Endothelial cell of umbilical vein (primary cell): Measurements from ENCODE around the gene ZNF430. TPM values are rescaled to one million over a fixed set of nuclear protein-coding genes. Genes with fewer than 3 reads are reported as not detected.

Source experiments
- BruUV-seq: library from RNA; stranded (reverse); fragments of 400-500 nt; replicated peaks from 2 replicates; lab custom pipeline; 2021; lab: Mats Ljungman, UMichigan
- CTCF ChIA-PET: fragments of 300-600, 350-600 bp; sonication (Branson Sonifier 250); formaldehyde crosslinking; loops from one replicate; lab custom pipeline; 2021; ENCODE audit warnings: antibody characterized with exemption, inconsistent platforms; lab: Charles Lee
- POLR2A ChIA-PET: fragments of 300-600, 350-600 bp; sonication (Branson Sonifier 250); formaldehyde crosslinking; loops from one replicate; lab custom pipeline; 2021; ENCODE audit warnings: antibody characterized with exemption, inconsistent platforms; lab: Charles Lee
- DNase-seq: peaks from one replicate; pipeline ENCODE4 v3.0.0-alpha.2; 2011; ENCODE audit warnings: low read depth, low spot score
- FAIRE-seq: peaks from 2 replicates; lab custom pipeline; 2011; peaks lifted over from hg19 to GRCh38; lab: Jason Lieb, UNC
- H2AFZ ChIP-seq: 2 replicates; pipeline ENCODE4 v1.6.0; 2012; ENCODE audit warnings: low read depth, low read length, control low read depth, inconsistent platforms
- H3K27ac ChIP-seq: 2 replicates; pipeline ENCODE4 v1.5.1; 2011; ENCODE audit warnings: low read depth, mild to moderate bottlenecking, control low read depth, low read length, moderate library complexity; ENCODE audit not compliant: insufficient read depth
- H3K27me3 ChIP-seq, 2 experiments: 2 replicates each; pipeline versions ENCODE4 v1.6.0 to v1.6.1; 2011; ENCODE audit warnings: low read length in 2 of 2, mixed read lengths in 1 of 2; ENCODE audit not compliant: control insufficient read depth in 2 of 2, insufficient read depth in 2 of 2
- H3K36me3 ChIP-seq, 2 experiments: 2 replicates in 1 of 2; 3 replicates in 1 of 2; pipeline ENCODE4 v1.5.1; 2011; ENCODE audit warnings: low read length in 2 of 2, mild to moderate bottlenecking in 1 of 2, moderate library complexity in 1 of 2; ENCODE audit not compliant: control insufficient read depth in 2 of 2, insufficient read depth in 2 of 2; ENCODE audit errors: extremely low read depth in 1 of 2
- H3K4me1 ChIP-seq: 3 replicates; pipeline ENCODE4 v1.5.1; 2011; ENCODE audit warnings: mild to moderate bottlenecking, low read length; ENCODE audit not compliant: control insufficient read depth, insufficient read depth; ENCODE audit errors: extremely low read depth
- H3K4me2 ChIP-seq: 2 replicates; pipeline ENCODE4 v1.6.1; 2011; ENCODE audit warnings: low read length, control low read depth, mixed read lengths; ENCODE audit not compliant: insufficient read depth
- H3K4me3 ChIP-seq, 3 experiments: fragments of 200-600 bp in 1 of 3; sonication (generic), shearing (Covaris generic) in 1 of 3; replicated peaks in 1 of 3; 2 replicates each; pipeline ENCODE4 v1.5.1; 2011 to 2016; ENCODE audit warnings: control low read depth in 3 of 3, low read length in 3 of 3, mild to moderate bottlenecking in 2 of 3, inconsistent platforms in 1 of 3, low read depth in 1 of 3, moderate library complexity in 1 of 3; ENCODE audit not compliant: insufficient read depth in 1 of 3
- H3K79me2 ChIP-seq: 2 replicates; pipeline ENCODE4 v1.6.0; 2012; ENCODE audit warnings: low read length, inconsistent platforms; ENCODE audit not compliant: control insufficient read depth, insufficient read depth
- H3K9ac ChIP-seq: replicated peaks from 2 replicates; pipeline ENCODE3; 2011; ENCODE audit warnings: low read length, control low read depth; ENCODE audit not compliant: insufficient read depth; ENCODE audit errors: extremely low read depth
- H3K9me1 ChIP-seq: replicated peaks from 3 replicates; pipeline ENCODE4 v1.6.0; 2011; ENCODE audit warnings: mild to moderate bottlenecking, low read length; ENCODE audit not compliant: control insufficient read depth, insufficient read depth; ENCODE audit errors: extremely low read depth
- H3K9me3 ChIP-seq: replicated peaks from 2 replicates; pipeline ENCODE4 v1.5.1; 2012; ENCODE audit warnings: low read length, inconsistent platforms; ENCODE audit not compliant: control insufficient read depth, insufficient read depth
- H4K20me1 ChIP-seq: replicated peaks from 2 replicates; pipeline ENCODE3; 2011; ENCODE audit warnings: mild to moderate bottlenecking, low read length; ENCODE audit not compliant: control insufficient read depth, insufficient read depth; ENCODE audit errors: extremely low read depth
- CTCF ChIP-seq, 2 donors: IDR thresholded peaks; 1 replicate in 1 of 2; 2 replicates in 1 of 2; pipeline ENCODE4 v1.5.1; 2011; ENCODE audit warnings: low read length in 2 of 2, mild to moderate bottlenecking in 2 of 2, moderate library complexity in 2 of 2, control low read depth in 1 of 2, inconsistent platforms in 1 of 2, low read depth in 1 of 2; ENCODE audit not compliant: insufficient read depth in 1 of 2; ENCODE audit errors: extremely low read depth in 1 of 2
- EZH2 ChIP-seq: IDR thresholded peaks from 2 replicates; pipeline ENCODE4 v1.6.1; 2012; ENCODE audit warnings: borderline replicate concordance, low read depth, mild to moderate bottlenecking, moderate library complexity, low read length, inconsistent platforms; ENCODE audit not compliant: severe bottlenecking
- FOS ChIP-seq: IDR thresholded peaks from 2 replicates; pipeline ENCODE4 v1.6.1; 2011; ENCODE audit warnings: mild to moderate bottlenecking, low read length, moderate library complexity, borderline replicate concordance; ENCODE audit not compliant: insufficient read depth
- GATA2 ChIP-seq: IDR thresholded peaks from 2 replicates; pipeline ENCODE4 v1.7.0; 2011; ENCODE audit warnings: low read depth, mild to moderate bottlenecking, moderate library complexity, mixed read lengths, low read length; ENCODE audit not compliant: insufficient read length, insufficient read depth
- JUN ChIP-seq: IDR thresholded peaks from 2 replicates; pipeline ENCODE4 v1.6.1; 2011; ENCODE audit warnings: borderline replicate concordance, low read depth; ENCODE audit not compliant: insufficient read length, insufficient read depth
- MAX ChIP-seq: IDR thresholded peaks from 2 replicates; pipeline ENCODE4 v1.6.1; 2011; ENCODE audit not compliant: insufficient read depth, insufficient read length
- MYC ChIP-seq: IDR thresholded peaks from one replicate; pipeline ENCODE4 v1.6.1; 2011; ENCODE audit warnings: mild to moderate bottlenecking, low read depth, low read length
- POLR2A ChIP-seq: IDR thresholded peaks from 2 replicates; pipeline ENCODE4 v1.6.1; 2012; ENCODE audit warnings: low read depth, mild to moderate bottlenecking, control low read depth, low read length
- POLR2AphosphoS5 ChIP-seq: IDR thresholded peaks from 2 replicates; pipeline ENCODE4 v1.6.1; 2012; ENCODE audit warnings: low read depth, mild to moderate bottlenecking, control low read depth, low read length, moderate library complexity; ENCODE audit not compliant: insufficient read depth
- dilution Hi-C: fragments of 300-500 bp; cut with MboI; formaldehyde crosslinking; loops from one replicate; pipeline ENCODE4 v1.15.0; 2019; ENCODE audit warnings: low sequenced_read_pairs; ENCODE audit not compliant: extremely low pct_ligation_motif_present
- intact Hi-C: fragments of 100-400 bp; cut with micrococcal nuclease; formaldehyde crosslinking; loops from one replicate; pipeline ENCODE4 v1.10.0; 2022
- polyA plus RNA-seq, 4 experiments: library from polyadenylated mRNA; depleted of rRNA in 3 of 4; stranded (reverse) in 3 of 4; unstranded in 1 of 4; fragments of >200 nt; gene quantifications; 2 replicates each; pipeline versions ENCODE4 v1.2.1 to v1.2.3, GENCODE V29; 2011 to 2012; ENCODE audit warnings: missing spikeins in 1 of 4
- total RNA-seq: library from RNA; stranded (reverse); gene quantifications from 2 replicates; pipeline ENCODE4 v1.2.3, GENCODE V29; 2021

ZNF430 gene
- total and polyA plus RNA-seq, 2 donors (not counting 3 experiments of a cell fraction or from before 2014, with no cell fraction given): 7.0 to 13.4 TPM

- H3K9me1 ChIP-seq: no peaks in the 10 kb centered on the region
- H3K4me2 ChIP-seq: no peak overlapping the region
- no peaks in the 10 kb centered on the region for H3K27me3 ChIP-seq
- ChIA-PET CTCF (no interaction called here), POLR2A (no interaction called here)
- no TSS peak for BruUV-seq
- H2AFZ ChIP-seq: no peak overlapping the region
- dilution Hi-C loops: no loop called here
- H4K20me1 ChIP-seq: no peaks in the 10 kb centered on the region
- no peak for FAIRE-seq
- no peak overlapping the region for H3K9ac ChIP-seq
- H3K9me3 ChIP-seq: no peaks in the 10 kb centered on the region
- H3K79me2 ChIP-seq: no peaks in the 10 kb centered on the region
- no peak overlapping the region for H3K27ac ChIP-seq
- H3K4me3 ChIP-seq: no peak overlapping the region
- TF ChIP-seq FOS (no peak), EZH2 (no peak), JUN (no peak), POLR2AphosphoS5 (no peak), MYC (no peak), CTCF (IDR thresholded peaks at IDR 0.05; ENCODE audit: extremely low read depth in 1 of 2, insufficient read depth in 1 of 2, low read depth in 1 of 2, low read length in 2 of 2) (no peak), POLR2A (no peak), GATA2 (no peak), MAX (no peak)
- DNase-seq: peak; percentile 4
- no peaks in the 10 kb centered on the region for H3K4me1 ChIP-seq
- H3K36me3 ChIP-seq: no peaks in the 10 kb centered on the region
- intact Hi-C loops: no loop called here
These were observed 81.2 kb downstream of the ZNF430 start for GRCh38 chr19:21101521-21102242.
